Fibroblast of gingiva (primary cell): ENCODE results near the gene DRG2.

ENCODE experiments used
- DNase-seq: peaks from one replicate; pipeline ENCODE4 v3.0.0-alpha.2; 2011; ENCODE audit warnings: low read depth

DRG2 gene

DNA sequence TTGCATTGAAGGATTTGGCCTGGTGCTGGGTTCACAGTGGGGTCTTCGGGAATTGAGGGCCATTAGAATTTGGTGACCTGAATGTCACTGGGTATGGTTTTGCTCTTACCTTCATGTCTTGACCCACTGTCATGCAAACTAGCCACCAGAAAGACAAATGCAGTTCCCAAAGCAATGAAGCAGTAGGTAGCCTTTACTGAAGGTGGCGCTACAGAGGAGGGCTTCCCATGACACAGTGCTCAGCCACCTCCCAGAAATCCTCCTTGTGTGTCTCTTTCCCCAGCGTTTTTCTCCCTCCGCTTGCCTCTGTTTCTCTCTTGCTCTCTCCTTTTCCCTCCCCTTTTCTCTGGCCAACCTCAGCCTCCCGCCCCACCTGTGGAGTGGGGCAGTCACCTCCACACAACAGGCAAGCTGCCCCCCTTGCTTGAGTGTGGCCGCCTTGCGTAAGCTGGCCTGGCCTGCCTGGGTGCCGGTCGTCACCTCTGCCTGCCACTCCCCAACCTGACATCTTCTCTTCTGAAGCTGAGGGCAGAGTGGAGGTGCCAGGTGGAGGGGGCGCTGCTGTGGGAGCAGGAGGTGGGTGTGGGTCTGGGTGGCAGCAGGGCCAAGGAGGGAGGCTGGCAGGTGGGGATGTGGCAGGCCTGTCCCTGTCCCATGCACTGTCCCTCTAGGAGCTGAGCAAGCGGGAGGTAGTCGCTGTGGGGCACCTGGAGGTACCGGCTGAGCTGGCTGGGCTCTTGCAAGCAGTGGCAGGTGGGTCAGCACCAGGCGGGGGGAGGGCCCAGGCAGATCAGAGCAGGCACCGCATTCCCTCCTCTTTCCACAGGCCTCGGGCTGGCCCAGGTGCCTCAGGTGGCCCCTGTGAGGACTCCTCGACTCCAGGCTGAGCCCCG is 55.5 kb downstream of the DRG2 start:
- DNase-seq: no peak

DNA sequence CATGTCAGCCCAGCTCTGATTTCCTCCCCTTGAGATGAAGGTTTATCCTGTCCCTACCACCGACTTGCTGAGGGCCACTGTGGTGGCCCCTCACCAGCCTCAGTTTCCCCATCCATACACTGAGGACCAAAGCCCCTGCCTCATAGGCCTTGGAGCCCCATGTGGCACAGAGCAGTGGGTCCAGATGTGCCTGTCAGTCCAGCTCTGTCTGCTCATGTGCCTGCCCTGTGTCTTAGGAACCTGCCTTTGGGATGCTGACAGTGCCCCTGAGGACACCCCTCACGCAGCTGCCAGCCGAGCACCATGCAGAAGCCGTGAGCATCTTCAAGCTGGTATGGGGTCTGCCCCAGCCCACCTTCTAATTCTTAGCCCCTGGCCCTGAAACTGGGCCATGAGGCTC is 56.5 kb downstream of the DRG2 start:
- DNase-seq: no peak

DNA sequence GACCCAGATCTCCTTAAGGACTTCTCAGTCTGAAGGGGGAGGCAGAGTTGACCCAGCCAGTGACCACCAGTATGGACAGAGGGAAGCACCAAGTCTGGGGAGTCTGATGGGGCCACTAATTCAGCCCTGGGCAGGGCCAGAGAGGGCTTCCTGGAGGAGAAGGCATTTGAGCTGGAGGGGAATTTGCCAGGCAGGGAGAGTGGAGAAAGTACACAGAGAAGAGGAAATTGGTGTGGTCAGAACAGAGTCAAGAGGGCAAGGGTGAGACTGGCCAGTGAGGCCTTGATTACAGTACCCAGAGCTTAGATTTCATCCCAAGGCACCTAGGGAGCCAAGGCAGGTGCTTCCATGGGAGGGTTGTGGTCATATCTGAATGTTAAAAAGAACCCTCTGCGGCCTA is 57.1 kb downstream of the DRG2 start:
- DNase-seq: no peak

DNA sequence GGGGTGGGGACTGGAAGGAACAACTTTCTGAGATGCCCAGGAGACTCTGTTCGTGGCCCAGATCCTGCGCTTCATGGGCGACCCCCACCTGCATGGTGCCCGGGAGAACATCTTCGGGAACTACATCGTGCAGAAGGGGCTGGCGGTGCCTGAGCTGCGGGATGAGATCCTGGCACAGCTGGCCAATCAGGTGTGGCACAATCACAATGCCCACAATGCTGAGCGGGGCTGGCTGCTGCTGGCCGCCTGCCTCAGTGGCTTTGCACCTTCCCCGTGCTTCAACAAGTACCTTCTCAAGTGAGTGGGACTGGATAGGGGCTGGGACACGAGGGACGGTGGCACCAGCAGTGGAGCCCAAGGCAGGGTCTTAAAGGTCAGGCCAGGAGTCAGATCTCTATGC is 58.1 kb downstream of the DRG2 start:
- no peak for DNase-seq

DNA sequence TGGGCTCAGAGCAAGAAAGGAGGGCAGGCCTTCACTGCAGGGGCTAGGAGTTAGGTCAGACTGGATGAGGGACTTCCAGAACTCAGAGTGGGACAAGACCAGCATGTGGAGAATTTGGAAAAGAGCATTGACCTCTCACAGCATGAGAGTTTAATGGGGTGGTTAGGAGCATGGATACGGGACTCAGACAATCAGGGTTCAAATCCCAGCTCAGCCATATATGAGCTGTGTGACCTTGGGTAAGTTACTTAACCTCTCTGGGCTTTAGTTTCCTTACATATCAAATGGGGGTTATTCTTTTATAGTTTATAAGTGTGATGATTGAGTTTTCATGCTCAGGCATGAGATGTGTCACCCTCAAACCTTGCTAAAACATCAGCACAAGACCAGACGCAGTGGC is 58.5 kb downstream of the DRG2 start:
- DNase-seq: no peak

DNA sequence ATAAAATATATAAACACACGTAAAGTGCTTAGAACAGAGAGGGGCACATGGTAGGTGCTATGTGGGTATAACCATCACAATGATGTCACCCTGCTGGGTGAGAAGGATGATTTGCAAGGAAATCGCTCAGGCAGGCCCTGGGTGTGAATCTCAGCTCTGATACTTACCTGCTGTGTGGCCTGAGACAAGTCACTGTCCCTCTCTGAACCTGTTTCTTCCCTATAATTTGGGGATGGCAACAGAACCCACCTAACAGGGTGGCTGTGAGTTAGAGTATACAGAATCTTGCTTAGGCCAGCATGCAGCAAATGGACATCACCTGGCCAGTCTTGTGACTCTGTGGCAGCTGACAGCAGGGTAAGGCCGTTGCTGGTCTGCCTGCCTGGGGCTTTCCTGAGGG is 59.2 kb downstream of the DRG2 start:
- DNase-seq: no peak

DNA sequence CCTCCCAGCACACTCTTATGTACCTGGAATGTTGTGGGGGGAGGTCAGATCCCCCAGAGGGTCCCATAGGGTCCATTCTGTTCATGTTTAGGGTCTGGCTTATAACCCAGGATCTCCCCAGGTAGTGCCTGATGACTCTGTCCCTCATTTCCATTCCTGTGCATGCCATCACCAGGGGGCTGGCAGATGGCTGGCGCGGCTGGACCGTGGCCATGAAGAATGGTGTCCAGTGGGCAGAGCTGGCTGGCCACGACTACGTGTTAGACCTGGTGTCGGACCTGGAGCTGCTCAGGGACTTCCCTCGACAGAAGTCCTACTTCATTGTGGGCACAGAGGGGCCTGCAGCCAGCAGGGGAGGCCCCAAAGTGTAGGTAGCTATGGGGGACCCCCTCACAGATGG is 60.8 kb downstream of the DRG2 start:
- no peak for DNase-seq

DNA sequence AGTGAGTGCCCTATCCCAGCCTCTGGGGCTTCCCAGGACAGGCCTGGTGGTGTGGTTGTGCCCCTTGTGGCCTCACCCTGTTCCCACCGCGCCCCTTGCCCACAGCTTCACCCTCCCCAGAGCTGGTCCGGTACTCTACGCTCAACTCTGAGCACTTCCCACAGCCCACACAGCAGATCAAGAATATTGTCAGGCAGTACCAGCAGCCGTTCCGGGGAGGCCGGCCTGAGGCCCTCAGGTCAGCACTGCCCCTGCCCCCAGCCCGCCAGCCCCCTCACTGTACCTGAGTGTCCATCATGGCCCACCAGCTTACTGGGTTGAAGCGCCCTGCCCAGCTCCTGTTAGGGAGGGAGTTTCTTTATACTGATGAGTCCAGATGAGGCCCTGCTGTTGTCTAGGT is 63.5 kb downstream of the DRG2 start:
- DNase-seq: no peak

DNA sequence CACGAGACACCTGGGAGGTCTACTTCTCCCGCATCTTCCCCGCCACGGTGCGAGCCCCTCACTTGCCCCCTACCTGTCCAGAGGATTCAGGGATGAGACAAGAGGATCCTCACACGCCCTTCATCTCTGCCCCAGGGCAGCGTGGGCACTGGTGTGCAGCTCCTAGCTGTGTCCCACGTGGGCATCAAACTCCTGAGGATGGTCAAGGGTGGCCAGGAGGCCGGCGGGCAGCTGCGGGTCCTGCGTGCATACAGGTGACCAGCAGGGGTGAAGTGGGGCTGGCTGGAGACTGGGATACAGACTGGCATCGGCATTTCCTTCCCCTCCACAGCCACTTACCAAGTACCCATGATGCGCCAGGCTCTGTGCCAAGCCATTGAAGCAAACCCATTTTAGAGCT is 67.4 kb downstream of the DRG2 start:
- DNase-seq: no peak

DNA sequence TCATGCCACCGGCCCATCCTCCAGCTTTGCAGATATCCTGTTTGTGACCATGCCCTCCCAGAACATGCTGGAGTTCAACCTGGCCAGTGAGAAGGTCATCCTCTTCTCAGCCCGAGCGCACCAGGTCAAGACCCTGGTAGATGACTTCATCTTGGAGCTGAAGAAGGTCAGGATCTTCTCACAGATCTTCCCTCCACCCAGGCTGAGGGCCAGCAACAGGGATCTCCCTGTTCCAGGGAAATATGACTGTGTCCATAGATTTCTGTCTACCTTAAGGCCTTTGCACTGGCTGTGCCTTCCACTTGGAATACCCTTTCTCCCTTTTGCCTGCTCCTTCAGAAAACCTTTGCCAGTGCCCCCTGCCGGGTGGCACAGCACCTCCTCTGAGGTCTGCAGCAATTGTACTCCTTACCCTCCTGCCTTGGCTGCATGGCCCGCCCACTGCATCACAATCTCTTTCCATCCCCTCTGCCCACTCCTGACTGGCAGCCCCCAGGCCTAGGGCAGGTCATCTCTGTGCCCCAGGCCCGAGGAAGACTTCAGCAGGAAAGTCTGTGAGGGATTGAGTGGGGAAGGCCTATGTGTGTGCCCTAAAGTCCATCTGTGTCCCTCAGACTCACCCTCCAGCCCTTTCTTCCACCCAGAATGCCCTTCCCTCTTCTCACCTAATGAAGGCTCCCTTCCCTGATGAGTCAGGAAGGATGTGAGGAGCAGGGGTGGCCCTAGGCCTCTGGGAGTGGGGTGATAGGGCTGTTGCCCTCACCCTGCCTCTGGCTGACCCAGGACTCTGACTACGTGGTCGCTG is 68.6 kb downstream of the DRG2 start:
- no peak for DNase-seq

DNA sequence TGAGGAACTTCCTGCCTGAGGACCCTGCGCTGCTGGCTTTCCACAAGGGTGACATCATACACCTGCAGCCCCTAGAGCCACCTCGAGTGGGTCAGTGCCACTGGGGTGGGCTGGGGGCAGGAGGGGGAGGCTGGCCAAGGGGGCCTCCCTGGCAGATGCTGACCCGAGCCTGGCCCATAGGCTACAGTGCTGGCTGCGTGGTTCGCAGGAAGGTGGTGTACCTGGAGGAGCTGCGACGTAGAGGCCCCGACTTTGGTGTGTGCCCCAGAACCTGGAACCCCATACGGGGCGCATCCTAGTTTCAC is 69.2 kb downstream of the DRG2 start:
- DNase-seq: no peak
